Right atrium auricular region (tissue), 2 donors: ENCODE data around the gene MYLIP. TPM values are rescaled to one million over a fixed set of nuclear protein-coding genes. Genes with fewer than 3 reads are reported as not detected.

ENCODE experiments used
- DNase-seq: peaks from one replicate; pipeline ENCODE4 v3.0.0-alpha.2; 2019; ENCODE audit warnings: low spot score
- H3K27ac ChIP-seq, 2 donors: fragments of 200-600 bp; sonication (generic); 1 replicate in 1 of 2; 2 replicates in 1 of 2; pipeline ENCODE4 v1.5.1; 2016 to 2019
- H3K27me3 ChIP-seq, 2 donors: fragments of 200-600 bp; sonication (generic); one replicate each; pipeline versions ENCODE4 v1.5.1 to v1.6.0; 2017 to 2019
- H3K36me3 ChIP-seq: fragments of 200-600 bp; sonication (generic); one replicate; pipeline ENCODE4 v1.5.1; 2016
- H3K4me1 ChIP-seq, 2 donors: fragments of 200-600 bp; sonication (generic); one replicate each; pipeline versions ENCODE4 v1.5.1 to v1.6.0; 2017 to 2019
- H3K4me3 ChIP-seq, 2 donors: fragments of 200-600 bp; sonication (generic); 1 replicate in 1 of 2; 2 replicates in 1 of 2; pipeline ENCODE4 v1.5.1; 2017 to 2019; ENCODE audit warnings: mild to moderate bottlenecking in 1 of 2, moderate library complexity in 1 of 2
- H3K9me3 ChIP-seq, 2 donors: fragments of 200-600 bp; sonication (generic); one replicate each; pipeline ENCODE4 v1.5.1; 2019
- CTCF ChIP-seq, 2 donors: fragments of 200-600 bp; sonication (generic); IDR thresholded peaks; one replicate each; pipeline ENCODE4 v1.5.1; 2019; ENCODE audit warnings: antibody characterized with exemption in 2 of 2
- total RNA-seq, 2 donors: library from RNA; depleted of rRNA; stranded (reverse); fragments of >200 nt; gene quantifications; one replicate each; pipeline ENCODE4 v1.1.0, GENCODE V29; 2016

The MYLIP gene
- total RNA-seq, 2 donors from 2014 or later = 15.6 to 25.1 TPM

- Histone ChIP-seq H3K36me3 (no peaks in the 10 kb centered on the region), H3K9me3 (no peaks in the 10 kb centered on the region), H3K4me1 (no peaks in the 10 kb centered on the region), H3K27ac (no peak overlapping the region), H3K27me3 (no peaks in the 10 kb centered on the region), H3K4me3 (no peak overlapping the region)
- TF ChIP-seq CTCF (IDR thresholded peaks at IDR 0.05) = no peak
- DNase-seq = no peak
Observed at GRCh38 chr6:16181439-16182297, 52.8 kb downstream of the MYLIP start.

GRCh38 chr6:16183187-16183664 lies 54.3 kb downstream of the MYLIP start:
- DNase-seq = no peak
- no peaks in the 10 kb centered on the region for H3K27me3 ChIP-seq
- no peak overlapping the region for H3K27ac ChIP-seq
- H3K4me1 ChIP-seq = no peaks in the 10 kb centered on the region
- no peaks in the 10 kb centered on the region for H3K36me3 ChIP-seq
- peak; percentile 54 to 83 for TF ChIP-seq CTCF (IDR thresholded peaks at IDR 0.05)
- H3K4me3 ChIP-seq = no peak overlapping the region
- no peaks in the 10 kb centered on the region for H3K9me3 ChIP-seq

- H3K9me3 ChIP-seq = no peaks in the 10 kb centered on the region
- no peak overlapping the region for H3K4me3 ChIP-seq
- H3K4me1 ChIP-seq = no peaks in the 10 kb centered on the region
- H3K36me3 ChIP-seq = no peaks in the 10 kb centered on the region
- DNase-seq = no peak
- peak in 1 of 2 donors; percentile 41 for TF ChIP-seq CTCF (IDR thresholded peaks at IDR 0.05)
- H3K27ac ChIP-seq = no peak overlapping the region
- no peaks in the 10 kb centered on the region for H3K27me3 ChIP-seq
Observed at GRCh38 chr6:16184129-16184528, 55.2 kb downstream of the MYLIP start.

GRCh38 chr6:16184551-16184950 lies 55.7 kb downstream of the MYLIP start:
- no peak for DNase-seq
- no peaks in the 10 kb centered on the region for H3K27me3 ChIP-seq
- H3K4me3 ChIP-seq = no peak overlapping the region
- H3K4me1 ChIP-seq = no peaks in the 10 kb centered on the region
- H3K9me3 ChIP-seq = no peaks in the 10 kb centered on the region
- no peaks in the 10 kb centered on the region for H3K36me3 ChIP-seq
- no peak for TF ChIP-seq CTCF (IDR thresholded peaks at IDR 0.05)
- H3K27ac ChIP-seq = no peak overlapping the region

- DNase-seq = no peak
- Histone ChIP-seq H3K4me1 (no peaks in the 10 kb centered on the region), H3K36me3 (no peaks in the 10 kb centered on the region), H3K27ac (no peak overlapping the region), H3K27me3 (no peaks in the 10 kb centered on the region), H3K9me3 (no peaks in the 10 kb centered on the region), H3K4me3 (no peak overlapping the region)
- no peak for TF ChIP-seq CTCF (IDR thresholded peaks at IDR 0.05)
Observed at GRCh38 chr6:16187176-16187575, 58.3 kb downstream of the MYLIP start.
